PC-9 (cell line): ENCODE results near the gene PARP12. TPM values are rescaled to one million over a fixed set of nuclear protein-coding genes. Genes with fewer than 3 reads are reported as not detected.

Experiments used
- BruUV-seq: library from RNA; stranded (reverse); fragments of 400-500 nt; replicated peaks from 2 replicates; lab custom pipeline; 2021; lab: Mats Ljungman, UMichigan
- CTCF ChIA-PET: fragments of 300-600 bp; sonication (Branson Sonifier 250); formaldehyde crosslinking; loops from one replicate; lab custom pipeline; 2022; ENCODE audit warnings: antibody characterized with exemption; lab: Charles Lee
- POLR2A ChIA-PET: fragments of 300-600 bp; sonication (Branson Sonifier 250); formaldehyde crosslinking; loops from one replicate; lab custom pipeline; 2022; ENCODE audit warnings: antibody characterized with exemption; ENCODE audit not compliant: unreplicated experiment; lab: Charles Lee
- DNase-seq, 2 experiments: peaks; one replicate each; pipeline versions ENCODE4 v3.0.0 to v3.0.0-alpha.2; 2015 to 2022; ENCODE audit warnings: mixed read lengths in 1 of 2
- H2AFZ ChIP-seq: fragments of 200-600 bp; sonication (generic); 2 replicates; pipeline ENCODE4 v1.8.1; 2017; ENCODE audit warnings: antibody characterized with exemption
- H3F3A ChIP-seq: fragments of 200-600 bp; sonication (generic); 2 replicates; pipeline ENCODE4 v1.8.1; 2017; ENCODE audit warnings: antibody characterized with exemption, mild to moderate bottlenecking, low read depth; ENCODE audit not compliant: insufficient read depth
- H3K27ac ChIP-seq: fragments of 200-600 bp; sonication (generic); 2 replicates; pipeline ENCODE4 v1.6.1; 2016; ENCODE audit warnings: mixed run types
- H3K27me3 ChIP-seq: fragments of 200-600 bp; sonication (generic); 2 replicates; pipeline ENCODE4 v1.6.1; 2016; ENCODE audit warnings: low read depth, mixed run types; ENCODE audit not compliant: insufficient read depth
- H3K36me3 ChIP-seq: fragments of 200-600 bp; sonication (generic); 2 replicates; pipeline ENCODE4 v1.6.1; 2016; ENCODE audit warnings: low read depth, mixed run types
- H3K4me1 ChIP-seq: fragments of 200-600 bp; sonication (generic); replicated peaks from 2 replicates; pipeline ENCODE4 v1.6.1; 2016; ENCODE audit warnings: mixed run types; ENCODE audit not compliant: insufficient read depth
- H3K4me2 ChIP-seq: fragments of 200-600 bp; sonication (generic); 2 replicates; pipeline ENCODE4 v1.6.1; 2017; ENCODE audit warnings: mixed run types
- H3K4me3 ChIP-seq: fragments of 200-600 bp; sonication (generic); 2 replicates; pipeline ENCODE4 v1.6.1; 2016; ENCODE audit warnings: mixed run types
- H3K79me2 ChIP-seq: fragments of 200-600 bp; sonication (generic); 2 replicates; pipeline ENCODE4 v1.6.1; 2017; ENCODE audit warnings: low read depth, mixed run types
- H3K9me2 ChIP-seq: fragments of 200-600 bp; sonication (generic); 2 replicates; pipeline ENCODE4 v1.8.1; 2017; ENCODE audit warnings: mild to moderate bottlenecking; ENCODE audit not compliant: insufficient read depth
- H3K9me3 ChIP-seq: fragments of 200-600 bp; sonication (generic); 2 replicates; pipeline ENCODE4 v1.8.1; 2016; ENCODE audit warnings: low read depth; ENCODE audit not compliant: insufficient read depth
- H4K20me1 ChIP-seq: fragments of 200-600 bp; sonication (generic); 2 replicates; pipeline ENCODE4 v1.8.1; 2017; ENCODE audit not compliant: insufficient read depth
- EZH2 ChIP-seq: fragments of 200-600 bp; sonication (generic); IDR thresholded peaks from 2 replicates; pipeline ENCODE4 v1.8.0; 2017; ENCODE audit warnings: antibody characterized with exemption, low read depth
- intact Hi-C: fragments of 100-400 bp; cut with micrococcal nuclease; formaldehyde crosslinking; loops from one replicate; pipeline ENCODE4 v1.10.0; 2022; ENCODE audit not compliant: unreplicated experiment
- total RNA-seq: library from RNA; stranded (reverse); gene quantifications from 2 replicates; pipeline ENCODE4 v1.2.3, GENCODE V29; 2021
- TF ChIP-seq, protein P1 (sequence below): fragments of 200-600 bp; sonication (generic); conservative IDR thresholded peaks from 2 replicates; pipeline ENCODE4 v1.6.1; 2017; ENCODE audit warnings: mixed run types, antibody characterized with exemption, mild to moderate bottlenecking, moderate library complexity

PARP12 gene
- total RNA-seq, 1 experiment from 2014 or later: 32.4 TPM

DNA sequence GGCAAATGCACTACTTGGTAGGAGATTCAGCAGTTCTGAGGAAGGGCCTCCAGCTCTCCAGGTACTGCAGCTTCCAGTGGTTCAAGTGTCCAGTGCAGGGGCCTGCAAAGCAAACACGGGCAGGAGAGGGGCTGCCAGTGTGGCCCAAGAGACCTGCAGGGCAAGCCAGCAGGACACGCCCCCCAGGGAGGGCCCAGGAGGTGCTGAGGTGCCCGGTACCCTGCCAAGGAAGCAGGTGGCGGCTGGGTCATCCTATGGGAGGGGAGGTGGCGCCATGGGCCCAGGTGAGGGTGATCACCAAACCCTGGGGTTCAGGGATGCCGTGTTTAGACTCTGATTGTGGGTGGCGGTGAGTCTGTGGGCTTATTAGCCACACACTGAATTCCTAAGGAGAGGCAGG lies 45.7 kb downstream of the PARP12 start:
- no peak overlapping the region for H3K4me2 ChIP-seq
- CTCF ChIA-PET: interaction anchor here (0.5 kb wide), 1 partner anchor 371 kb away, joined by 3 read pairs; no protein-coding TSS in a partner anchor

GRCh38 chr7:140016540-140016939 lies 46.2 kb downstream of the PARP12 start:
- ChIA-PET CTCF (interaction anchor here (0.5 kb wide), 1 partner anchor 371 kb away, joined by 3 read pairs; no protein-coding TSS in a partner anchor), POLR2A (no interaction called here)
- Histone ChIP-seq H3F3A (no peaks in the 10 kb centered on the region; the same call in 1 of the 2 replicates), H3K4me1 (no peaks in the 10 kb centered on the region), H3K36me3 (no peaks in the 10 kb centered on the region), H3K4me2 (no peak overlapping the region), H3K27ac (no peak overlapping the region), H3K27me3 (0 out of 2 replicates have a peak, but pooled peaks cover 5% of the 10 kb centered on the region), H4K20me1 (no peaks in the 10 kb centered on the region), H3K9me3 (no peaks in the 10 kb centered on the region), H3K4me3 (no peak overlapping the region), H3K9me2 (no peaks in the 10 kb centered on the region), H3K79me2 (no peaks in the 10 kb centered on the region), H2AFZ (no peak overlapping the region)
- no peak for DNase-seq
- BruUV-seq: no TSS peak
- TF ChIP-seq EZH2: no peak
- TF ChIP-seq, protein P1, sequence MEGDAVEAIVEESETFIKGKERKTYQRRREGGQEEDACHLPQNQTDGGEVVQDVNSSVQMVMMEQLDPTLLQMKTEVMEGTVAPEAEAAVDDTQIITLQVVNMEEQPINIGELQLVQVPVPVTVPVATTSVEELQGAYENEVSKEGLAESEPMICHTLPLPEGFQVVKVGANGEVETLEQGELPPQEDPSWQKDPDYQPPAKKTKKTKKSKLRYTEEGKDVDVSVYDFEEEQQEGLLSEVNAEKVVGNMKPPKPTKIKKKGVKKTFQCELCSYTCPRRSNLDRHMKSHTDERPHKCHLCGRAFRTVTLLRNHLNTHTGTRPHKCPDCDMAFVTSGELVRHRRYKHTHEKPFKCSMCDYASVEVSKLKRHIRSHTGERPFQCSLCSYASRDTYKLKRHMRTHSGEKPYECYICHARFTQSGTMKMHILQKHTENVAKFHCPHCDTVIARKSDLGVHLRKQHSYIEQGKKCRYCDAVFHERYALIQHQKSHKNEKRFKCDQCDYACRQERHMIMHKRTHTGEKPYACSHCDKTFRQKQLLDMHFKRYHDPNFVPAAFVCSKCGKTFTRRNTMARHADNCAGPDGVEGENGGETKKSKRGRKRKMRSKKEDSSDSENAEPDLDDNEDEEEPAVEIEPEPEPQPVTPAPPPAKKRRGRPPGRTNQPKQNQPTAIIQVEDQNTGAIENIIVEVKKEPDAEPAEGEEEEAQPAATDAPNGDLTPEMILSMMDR: no peak
- intact Hi-C loops: no loop called here

More for the DNA sequence above, 45.7 kb downstream of the PARP12 start:
- Histone ChIP-seq H3K27me3 (0 out of 2 replicates have a peak, but pooled peaks cover 5% of the 10 kb centered on the region), H4K20me1 (no peaks in the 10 kb centered on the region), H3K27ac (no peak overlapping the region), H3K4me3 (no peak overlapping the region), H3K79me2 (no peaks in the 10 kb centered on the region), H3K9me3 (no peaks in the 10 kb centered on the region), H3K4me1 (no peaks in the 10 kb centered on the region), H2AFZ (no peak overlapping the region), H3F3A (no peaks in the 10 kb centered on the region; the same call in 1 of the 2 replicates), H3K9me2 (no peaks in the 10 kb centered on the region), H3K36me3 (no peaks in the 10 kb centered on the region)
- POLR2A ChIA-PET: no interaction called here
- BruUV-seq: no TSS peak
- DNase-seq: no peak
- TF ChIP-seq EZH2: no peak
- TF ChIP-seq, protein P1: no peak
- intact Hi-C loops: no loop called here

- ChIA-PET POLR2A (no interaction called here), CTCF (no interaction called here)
These were observed 47.2 kb downstream of the PARP12 start for GRCh38 chr7:140015471-140015970.

More at GRCh38 chr7:140015471-140015970, 47.2 kb downstream of the PARP12 start:
- no TSS peak for BruUV-seq
- H3K4me2 ChIP-seq: no peak overlapping the region
- intact Hi-C loops: no loop called here
- no peak overlapping the region for H3K4me3 ChIP-seq
- H2AFZ ChIP-seq: no peak overlapping the region
- H3K4me1 ChIP-seq: no peaks in the 10 kb centered on the region
- 0 out of 2 replicates have a peak, but pooled peaks cover 5% of the 10 kb centered on the region for H3K27me3 ChIP-seq
- no peaks in the 10 kb centered on the region; the same call in 1 of the 2 replicates for H3F3A ChIP-seq
- no peaks in the 10 kb centered on the region for H3K79me2 ChIP-seq
- DNase-seq: no peak
- no peaks in the 10 kb centered on the region for H4K20me1 ChIP-seq
- no peak overlapping the region for H3K27ac ChIP-seq
- H3K9me3 ChIP-seq: no peaks in the 10 kb centered on the region
- TF ChIP-seq, protein P1: no peak
- no peak for TF ChIP-seq EZH2
- H3K36me3 ChIP-seq: no peaks in the 10 kb centered on the region
- no peaks in the 10 kb centered on the region for H3K9me2 ChIP-seq
